ENCODE results near the gene PSMD13. TPM values are rescaled to one million over a fixed set of nuclear protein-coding genes. Genes with fewer than 3 reads are reported as not detected.

PSMD13 gene
- total RNA-seq, 1 experiment from 2014 or later: 141 TPM

- Histone ChIP-seq H2AK5ac (ENCODE audit: insufficient read length, low read length) (no peak overlapping the region), H4K8ac (replicated peaks; ENCODE audit: insufficient read length, low read depth, low read length) (no peak overlapping the region), H3K4me2 (ENCODE audit: insufficient read depth, insufficient read length, low read length) (no peak overlapping the region), H3K23ac (ENCODE audit: insufficient read length, low read depth, low read length) (no peak overlapping the region), H2BK12ac (ENCODE audit: insufficient read length, low read depth, low read length) (no peak overlapping the region), H3T11ph (ENCODE audit: low read length) (no peak overlapping the region), H2BK15ac (ENCODE audit: low read depth, low read length) (no peak overlapping the region), H3K9ac (ENCODE audit: extremely low read depth, insufficient read length, low read length) (no peak overlapping the region), H3K79me1 (ENCODE audit: insufficient read depth, low read depth, low read length, poor library complexity, severe bottlenecking) (no peaks in the 10 kb centered on the region), H3K79me2 (ENCODE audit: insufficient read depth, low read length) (no peaks in the 10 kb centered on the region), H3K4ac (ENCODE audit: low read depth, low read length) (no peak overlapping the region), H3K18ac (ENCODE audit: insufficient read length, low read depth, low read length) (no peak overlapping the region), H3K23me2 (ENCODE audit: insufficient read length, low read depth, low read length, poor library complexity, severe bottlenecking) (no peaks in the 10 kb centered on the region), H3K56ac (ENCODE audit: insufficient read length, low read depth, low read length) (no peak overlapping the region), H2BK20ac (ENCODE audit: low read depth, low read length, poor library complexity, severe bottlenecking) (no peak overlapping the region), H2BK5ac (ENCODE audit: insufficient read length, low read length) (no peak overlapping the region), H3K27ac (ENCODE audit: insufficient read length, low read depth, low read length) (no peak overlapping the region), H2BK120ac (ENCODE audit: low read depth, low read length, poor library complexity, severe bottlenecking) (no peak overlapping the region), H2AFZ (ENCODE audit: low read length) (no peak overlapping the region), H4K5ac (ENCODE audit: insufficient read length, low read depth, low read length) (no peak overlapping the region), H4K91ac (ENCODE audit: insufficient read length, low read depth, low read length) (no peak overlapping the region), H3K9me3 (ENCODE audit: control insufficient read depth, low read depth, low read length) (no peaks in the 10 kb centered on the region), H3K27me3 (ENCODE audit: insufficient read depth, low read length) (no peaks in the 10 kb centered on the region), H3K4me1 (ENCODE audit: insufficient read depth, low read length) (no peaks in the 10 kb centered on the region), H4K20me1 (ENCODE audit: control insufficient read depth, insufficient read depth, insufficient read length) (no peaks in the 10 kb centered on the region), H3K14ac (ENCODE audit: insufficient read depth, low read length) (no peak overlapping the region)
- DNase-seq: no peak
- no peak overlapping the region for H3K4me3 Mint-ChIP-seq
- TF ChIP-seq, protein P1, sequence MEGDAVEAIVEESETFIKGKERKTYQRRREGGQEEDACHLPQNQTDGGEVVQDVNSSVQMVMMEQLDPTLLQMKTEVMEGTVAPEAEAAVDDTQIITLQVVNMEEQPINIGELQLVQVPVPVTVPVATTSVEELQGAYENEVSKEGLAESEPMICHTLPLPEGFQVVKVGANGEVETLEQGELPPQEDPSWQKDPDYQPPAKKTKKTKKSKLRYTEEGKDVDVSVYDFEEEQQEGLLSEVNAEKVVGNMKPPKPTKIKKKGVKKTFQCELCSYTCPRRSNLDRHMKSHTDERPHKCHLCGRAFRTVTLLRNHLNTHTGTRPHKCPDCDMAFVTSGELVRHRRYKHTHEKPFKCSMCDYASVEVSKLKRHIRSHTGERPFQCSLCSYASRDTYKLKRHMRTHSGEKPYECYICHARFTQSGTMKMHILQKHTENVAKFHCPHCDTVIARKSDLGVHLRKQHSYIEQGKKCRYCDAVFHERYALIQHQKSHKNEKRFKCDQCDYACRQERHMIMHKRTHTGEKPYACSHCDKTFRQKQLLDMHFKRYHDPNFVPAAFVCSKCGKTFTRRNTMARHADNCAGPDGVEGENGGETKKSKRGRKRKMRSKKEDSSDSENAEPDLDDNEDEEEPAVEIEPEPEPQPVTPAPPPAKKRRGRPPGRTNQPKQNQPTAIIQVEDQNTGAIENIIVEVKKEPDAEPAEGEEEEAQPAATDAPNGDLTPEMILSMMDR (conservative IDR thresholded peaks at IDR 0.05): no peak; the same call in 2 of the 3 replicates
- peaks cover 29 to 39% of the 10 kb centered on the region in 2 experiments for H3K4me1 Mint-ChIP-seq
- peaks cover 2 to 3% of the 10 kb centered on the region in 2 experiments; a peak in 1 of 5 replicates for H3K9me3 Mint-ChIP-seq
- H3K27me3 Mint-ChIP-seq (ENCODE audit: low read depth): no peaks in the 10 kb centered on the region; the same call in 1 of the 2 replicates
- WGBS (ENCODE audit: extremely low coverage, insufficient read length, low lambda C conversion rate): no CpG with 5 or more reads among the region's 85 CpGs
- no peaks in the 10 kb centered on the region; a peak in 2 of 7 replicates for H3K36me3 Mint-ChIP-seq (ENCODE audit: insufficient read depth in 1 of 3, low read depth in 3 of 3)
- no peak overlapping the region for H3K27ac Mint-ChIP-seq
Observed at GRCh38 chr11:279966-280705, 43.4 kb downstream of the PSMD13 start.

Measured in H9 (cell line).